CD4-positive, alpha-beta T cell (primary cell): Measurements from ENCODE around the gene TMEM51. TPM values are rescaled to one million over a fixed set of nuclear protein-coding genes. Genes with fewer than 3 reads are reported as not detected.

ENCODE experiments used
- ATAC-seq: fragments of 200-7000 bp; cut with Tn5 transposase; one replicate; pipeline ENCODE4 v1.10.0; 2022; ENCODE audit warnings: mild to moderate bottlenecking; ENCODE audit not compliant: poor library complexity
- CTCF ChIA-PET: fragments of 350-600 bp; sonication (Branson Sonifier 250); formaldehyde crosslinking; loops from one replicate; lab custom pipeline; 2021; ENCODE audit warnings: antibody characterized with exemption, inconsistent platforms; lab: Charles Lee
- POLR2A ChIA-PET: fragments of 350-600 bp; sonication (Branson Sonifier 250); formaldehyde crosslinking; loops from one replicate; lab custom pipeline; 2021; ENCODE audit warnings: antibody characterized with exemption, inconsistent platforms; lab: Charles Lee
- DNase-seq, 14 experiments: peaks; one replicate each; pipeline ENCODE4 v3.0.0-alpha.2; 2013 to 2020; ENCODE audit warnings: mixed read lengths in 2 of 14
- H3K27ac ChIP-seq, 2 donors: one replicate each; pipeline versions ENCODE4 v1.5.1 to v1.7.0; 2013; ENCODE audit warnings: low read length in 2 of 2, low read depth in 1 of 2, mild to moderate bottlenecking in 1 of 2
- H3K27me3 ChIP-seq, 2 experiments: 1 replicate in 1 of 2; 2 replicates in 1 of 2; pipeline versions ENCODE4 v1.6.1 to v1.7.0; 2013; ENCODE audit warnings: low read length in 2 of 2, control low read depth in 1 of 2, mild to moderate bottlenecking in 1 of 2, moderate library complexity in 1 of 2; ENCODE audit not compliant: insufficient read depth in 2 of 2, control insufficient read depth in 1 of 2
- H3K36me3 ChIP-seq: one replicate; pipeline ENCODE4 v1.6.1; 2013; ENCODE audit warnings: low read length, control low read depth; ENCODE audit not compliant: insufficient read depth
- H3K4me1 ChIP-seq: one replicate; pipeline ENCODE4 v1.6.1; 2013; ENCODE audit warnings: low read length, control low read depth; ENCODE audit not compliant: insufficient read depth
- H3K4me3 ChIP-seq: one replicate; pipeline ENCODE4 v1.5.1; 2013; ENCODE audit warnings: mild to moderate bottlenecking, low read length, moderate library complexity
- H3K9me3 ChIP-seq, 2 experiments: 1 replicate in 1 of 2; 2 replicates in 1 of 2; pipeline versions ENCODE4 v1.6.1 to v1.7.0; 2013; ENCODE audit warnings: low read length in 2 of 2, mild to moderate bottlenecking in 2 of 2, control low read depth in 1 of 2, moderate library complexity in 1 of 2; ENCODE audit not compliant: control insufficient read depth in 1 of 2, insufficient read depth in 1 of 2
- H3K27ac Mint-ChIP-seq: one replicate; pipeline ENCODE4 v1.8.0; 2020; ENCODE audit warnings: mixed read lengths
- H3K27me3 Mint-ChIP-seq: one replicate; pipeline ENCODE4 v1.8.0; 2021; ENCODE audit warnings: mixed read lengths
- H3K36me3 Mint-ChIP-seq: one replicate; pipeline ENCODE4 v1.8.0; 2021; ENCODE audit warnings: low read depth, mixed read lengths
- H3K4me1 Mint-ChIP-seq: one replicate; pipeline ENCODE4 v1.8.0; 2021; ENCODE audit warnings: low read depth, mixed read lengths
- H3K4me3 Mint-ChIP-seq: one replicate; pipeline ENCODE4 v1.8.0; 2020; ENCODE audit warnings: mild to moderate bottlenecking, mixed read lengths
- H3K9me3 Mint-ChIP-seq: one replicate; pipeline ENCODE4 v1.8.0; 2020; ENCODE audit warnings: mixed read lengths
- intact Hi-C, 2 experiments: fragments of 100-400 bp; cut with DNase I in 1 of 2; cut with micrococcal nuclease in 1 of 2; formaldehyde crosslinking; loops; one replicate each; pipeline versions ENCODE4 v1.15.1 to v1.9.0; 2023 to 2025; cut with DNase I, micrococcal nuclease
- total RNA-seq, 174 experiments: library from RNA in 2 of 174; stranded (reverse) in 2 of 174; gene quantifications; one replicate each; pipeline ENCODE4 v1.2.3 and lab custom pipeline; 2021 to 2026
- TF ChIP-seq, protein P1 (sequence below): fragments of 200-600 bp; IDR thresholded peaks from one replicate; pipeline ENCODE4 v1.8.0; 2022; ENCODE audit warnings: antibody characterized with exemption, mild to moderate bottlenecking

TMEM51 gene
- total RNA-seq, 2 experiments from 2014 or later, result not detected

DNA sequence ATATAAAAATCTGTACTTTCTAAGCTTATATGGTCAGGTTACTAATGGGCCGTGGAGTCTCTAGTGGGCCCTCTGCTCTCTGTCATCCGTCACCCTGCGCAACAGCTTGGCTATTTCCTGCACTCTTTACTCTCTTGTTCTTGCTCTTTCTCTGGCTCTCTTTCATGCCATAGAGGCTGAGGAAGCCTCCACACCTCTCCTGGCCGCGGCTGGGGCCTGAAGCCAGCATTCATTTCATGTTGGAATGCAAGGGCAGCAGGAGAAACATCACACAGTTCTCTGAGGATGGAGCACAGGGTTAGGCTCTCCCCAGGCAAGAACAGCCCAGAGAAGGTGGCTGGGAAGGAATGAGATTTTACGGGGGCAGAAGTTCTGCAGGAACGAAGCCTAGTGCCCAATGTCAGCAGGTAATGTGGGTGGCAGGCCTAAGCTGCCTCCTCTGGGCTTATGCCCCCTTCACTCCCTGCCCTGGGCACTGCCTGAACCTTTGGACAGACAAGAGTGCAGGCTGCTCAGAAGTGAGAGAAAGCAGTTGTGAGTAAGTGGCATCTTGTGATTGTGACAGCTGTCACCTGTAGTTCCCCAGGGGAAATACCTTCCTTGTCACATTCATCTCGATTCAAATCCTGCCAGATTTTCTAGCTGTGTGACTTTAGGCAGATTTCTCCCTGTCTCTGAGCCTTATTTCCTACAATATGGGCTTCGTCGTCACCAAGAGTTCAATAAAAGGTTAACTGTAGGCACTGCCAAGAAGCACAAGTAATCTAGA is 89.9 kb downstream of the TMEM51 start:
- ATAC-seq (no peak), DNase-seq (no peak)
- Histone ChIP-seq H3K4me3 (no peak overlapping the region), H3K9me3 (peaks cover 0 to 6% of the 10 kb centered on the region in 2 experiments), H3K4me1 (peaks cover 13% of the 10 kb centered on the region), H3K27me3 (peaks cover 24 to 28% of the 10 kb centered on the region in 2 experiments), H3K36me3 (no peaks in the 10 kb centered on the region), H3K27ac (no peak overlapping the region)
- POLR2A ChIA-PET, result no interaction called here
- TF ChIP-seq, protein P1, sequence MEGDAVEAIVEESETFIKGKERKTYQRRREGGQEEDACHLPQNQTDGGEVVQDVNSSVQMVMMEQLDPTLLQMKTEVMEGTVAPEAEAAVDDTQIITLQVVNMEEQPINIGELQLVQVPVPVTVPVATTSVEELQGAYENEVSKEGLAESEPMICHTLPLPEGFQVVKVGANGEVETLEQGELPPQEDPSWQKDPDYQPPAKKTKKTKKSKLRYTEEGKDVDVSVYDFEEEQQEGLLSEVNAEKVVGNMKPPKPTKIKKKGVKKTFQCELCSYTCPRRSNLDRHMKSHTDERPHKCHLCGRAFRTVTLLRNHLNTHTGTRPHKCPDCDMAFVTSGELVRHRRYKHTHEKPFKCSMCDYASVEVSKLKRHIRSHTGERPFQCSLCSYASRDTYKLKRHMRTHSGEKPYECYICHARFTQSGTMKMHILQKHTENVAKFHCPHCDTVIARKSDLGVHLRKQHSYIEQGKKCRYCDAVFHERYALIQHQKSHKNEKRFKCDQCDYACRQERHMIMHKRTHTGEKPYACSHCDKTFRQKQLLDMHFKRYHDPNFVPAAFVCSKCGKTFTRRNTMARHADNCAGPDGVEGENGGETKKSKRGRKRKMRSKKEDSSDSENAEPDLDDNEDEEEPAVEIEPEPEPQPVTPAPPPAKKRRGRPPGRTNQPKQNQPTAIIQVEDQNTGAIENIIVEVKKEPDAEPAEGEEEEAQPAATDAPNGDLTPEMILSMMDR, result no peak
- Mint-ChIP-seq H3K9me3 (no peaks in the 10 kb centered on the region), H3K4me1 (peaks cover 22% of the 10 kb centered on the region), H3K4me3 (no peak overlapping the region), H3K36me3 (no peaks in the 10 kb centered on the region), H3K27ac (no peak overlapping the region), H3K27me3 (peaks cover 59% of the 10 kb centered on the region)
- intact Hi-C loops, result no loop called here
- CTCF ChIA-PET, result no interaction called here

DNA sequence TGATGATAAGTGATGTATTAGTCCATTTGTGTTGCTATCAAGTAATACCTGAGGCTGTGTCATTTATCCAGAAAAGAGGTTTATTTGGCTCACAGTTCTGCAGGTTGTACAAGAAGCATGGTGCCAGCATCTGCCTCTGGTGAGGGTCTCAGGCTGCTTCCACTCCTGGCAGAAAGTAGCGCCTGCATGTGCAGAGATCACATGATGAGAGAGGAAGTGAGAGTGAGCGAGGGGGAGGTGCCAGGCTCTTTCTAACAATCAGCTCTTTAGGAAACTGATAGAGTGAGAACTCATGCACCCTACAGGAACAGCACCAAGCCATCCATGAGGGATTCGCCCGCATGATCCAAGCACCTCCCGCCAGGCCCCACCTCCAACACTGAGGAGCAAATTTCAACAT is 91.3 kb downstream of the TMEM51 start:
- H3K4me3 Mint-ChIP-seq, result no peak overlapping the region
- no peaks in the 10 kb centered on the region for H3K9me3 Mint-ChIP-seq
- TF ChIP-seq, protein P1, result no peak
- Histone ChIP-seq H3K36me3 (no peaks in the 10 kb centered on the region), H3K4me1 (peaks cover 23% of the 10 kb centered on the region), H3K27ac (no peak overlapping the region), H3K4me3 (no peak overlapping the region), H3K27me3 (peaks cover 23 to 28% of the 10 kb centered on the region in 2 experiments), H3K9me3 (peaks cover 0 to 6% of the 10 kb centered on the region in 2 experiments)
- intact Hi-C loops, result no loop called here
- H3K27me3 Mint-ChIP-seq, result peaks cover 65% of the 10 kb centered on the region
- CTCF ChIA-PET, result no interaction called here
- H3K4me1 Mint-ChIP-seq, result peaks cover 31% of the 10 kb centered on the region
- ATAC-seq (no peak), DNase-seq (no peak)
- H3K27ac Mint-ChIP-seq, result no peak overlapping the region
- H3K36me3 Mint-ChIP-seq, result no peaks in the 10 kb centered on the region
- POLR2A ChIA-PET, result no interaction called here

DNA sequence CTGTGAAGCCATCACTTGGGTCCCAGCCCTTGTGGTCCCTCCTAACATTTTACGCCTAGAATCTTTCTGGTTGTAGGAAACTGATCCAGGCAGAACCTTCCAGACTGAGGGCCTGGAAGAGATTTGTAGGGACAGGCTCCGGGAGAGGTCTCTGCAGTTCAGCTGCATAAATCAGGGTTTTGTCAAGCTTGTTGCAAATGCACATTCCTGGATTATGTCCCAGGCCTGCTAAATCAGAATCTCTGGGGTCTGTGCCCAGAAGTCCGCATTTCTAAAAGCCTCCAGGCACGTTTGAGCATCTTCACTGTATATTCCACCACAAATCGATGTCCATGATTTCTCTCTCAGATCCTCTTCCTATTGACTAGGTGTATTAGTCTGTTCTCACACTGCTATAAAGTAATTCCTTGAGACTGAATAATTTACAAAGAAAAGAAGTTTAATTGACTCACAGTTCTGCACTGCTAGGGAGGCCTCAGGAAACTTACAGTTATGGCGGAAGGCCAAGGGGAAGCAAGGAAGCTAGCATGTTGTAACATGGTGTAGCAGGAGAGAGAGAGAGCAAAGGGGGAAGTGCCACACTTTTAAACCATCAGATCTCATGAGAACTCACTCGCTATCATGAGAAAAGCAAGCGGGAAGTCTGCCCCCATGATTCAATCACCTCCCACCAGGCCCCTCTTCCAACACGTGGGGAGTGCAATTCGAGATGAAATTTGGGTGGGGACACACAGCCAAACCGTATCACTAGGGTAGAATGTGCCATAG is 92.2 kb downstream of the TMEM51 start:
- H3K4me3 Mint-ChIP-seq, result peak overlapping the region; percentile 62

More for the DNA sequence above, 92.2 kb downstream of the TMEM51 start:
- Mint-ChIP-seq H3K27ac (no peak overlapping the region), H3K36me3 (no peaks in the 10 kb centered on the region), H3K4me1 (peaks cover 39% of the 10 kb centered on the region), H3K27me3 (peaks cover 72% of the 10 kb centered on the region), H3K9me3 (no peaks in the 10 kb centered on the region)
- H3K27me3 ChIP-seq, result peaks cover 23 to 27% of the 10 kb centered on the region in 2 experiments
- no peaks in the 10 kb centered on the region for H3K36me3 ChIP-seq
- ATAC-seq, result no peak
- POLR2A ChIA-PET, result no interaction called here
- CTCF ChIA-PET, result no interaction called here
- no peak overlapping the region for H3K4me3 ChIP-seq
- intact Hi-C loops, result no loop called here
- DNase-seq, result peak in 2 of 14 experiments; percentile 36 to 53
- peaks cover 0 to 6% of the 10 kb centered on the region in 2 experiments for H3K9me3 ChIP-seq
- TF ChIP-seq, protein P1, result no peak
- no peak overlapping the region for H3K27ac ChIP-seq
- H3K4me1 ChIP-seq, result peaks cover 23% of the 10 kb centered on the region
